HG03135 (cell line): Measurements from ENCODE around the gene RNF150.

ENCODE experiments used
- ATAC-seq: cut with Tn5 transposase; IDR thresholded peaks from one replicate; pipeline ENCODE4 v1.9.1; 2021; ENCODE audit warnings: mild to moderate bottlenecking, moderate library complexity; ENCODE audit not compliant: unreplicated experiment

Gene RNF150

GRCh38 chr4:140989944-140990343 is 143.3 kb downstream of the RNF150 start:
- no peak for ATAC-seq

GRCh38 chr4:140986045-140986444 is 147.2 kb downstream of the RNF150 start:
- ATAC-seq = no peak

- ATAC-seq = no peak
Measured at GRCh38 chr4:140982613-140983340, 150.5 kb downstream of the RNF150 start.

GRCh38 chr4:140980426-140981200 is 152.7 kb downstream of the RNF150 start:
- ATAC-seq = no peak

- ATAC-seq = no peak
Measured at GRCh38 chr4:140976768-140977167, 156.5 kb downstream of the RNF150 start.

GRCh38 chr4:140971077-140971792 is 162.0 kb downstream of the RNF150 start:
- ATAC-seq = no peak

GRCh38 chr4:140969296-140969695 is 164.0 kb downstream of the RNF150 start:
- no peak for ATAC-seq

GRCh38 chr4:140968371-140968770 is 164.9 kb downstream of the RNF150 start:
- ATAC-seq = no peak

- no peak for ATAC-seq
Measured at GRCh38 chr4:140963883-140964282, 169.4 kb downstream of the RNF150 start.

GRCh38 chr4:140955641-140956040 is 177.6 kb downstream of the RNF150 start:
- ATAC-seq = no peak

GRCh38 chr4:140952717-140953116 is 180.6 kb downstream of the RNF150 start:
- ATAC-seq = no peak

- no peak for ATAC-seq
Measured at GRCh38 chr4:140947506-140947905, 185.8 kb downstream of the RNF150 start.

- no peak for ATAC-seq
Measured at GRCh38 chr4:140945106-140945505, 188.2 kb downstream of the RNF150 start.

- ATAC-seq = no peak
Measured at GRCh38 chr4:140944572-140944971, 188.7 kb downstream of the RNF150 start.

- ATAC-seq = no peak
Measured at GRCh38 chr4:140944199-140944515, 189.1 kb downstream of the RNF150 start.

- no peak for ATAC-seq
Measured at GRCh38 chr4:140943486-140944198, 189.6 kb downstream of the RNF150 start.

GRCh38 chr4:140940589-140940988 is 192.7 kb downstream of the RNF150 start:
- ATAC-seq = no peak

- ATAC-seq = no peak
Measured at GRCh38 chr4:140937866-140938265, 195.4 kb downstream of the RNF150 start.

GRCh38 chr4:140935254-140935653 is 198.0 kb downstream of the RNF150 start:
- no peak for ATAC-seq

GRCh38 chr4:140932501-140933045 is 200.7 kb downstream of the RNF150 start:
- ATAC-seq = no peak

GRCh38 chr4:140931911-140932310 is 201.4 kb downstream of the RNF150 start:
- ATAC-seq = no peak
